Measurements from ENCODE around the gene JMY. TPM values are rescaled to one million over a fixed set of nuclear protein-coding genes. Genes with fewer than 3 reads are reported as not detected.

JMY gene
- total RNA-seq, 1 experiment from 2014 or later, result 15.6 TPM

GRCh38 chr5:79269733-79270166, 33.8 kb downstream of the JMY start:
- intact Hi-C loops (cut with micrococcal nuclease), result loop anchor here (10.0 kb wide), 1 partner anchor 55 kb away; no protein-coding TSS in a partner anchor
- DNase-seq (ENCODE audit: low read depth, low spot score), result no peak
- H3K4me2 ChIP-seq (ENCODE audit: low read length), result no peak overlapping the region
- no peaks in the 10 kb centered on the region for H3K27me3 ChIP-seq (ENCODE audit: insufficient read depth, low read length)
- H3K4me3 ChIP-seq (replicated peaks in 1 of 2; ENCODE audit: low read depth in 1 of 2, low read length in 2 of 2), result no peak overlapping the region
- BruUV-seq (replicated peaks), result no TSS peak
- CTCF ChIA-PET, result interaction anchor here (3.1 kb wide), 1 partner anchor 13 kb away, joined by 7 read pairs; no protein-coding TSS in a partner anchor
- RAD21 ChIA-PET (ENCODE audit: low non-redundant PET in 1 of 2, low total read pairs in 2 of 2, uncharacterized antibody in 2 of 2, unreplicated experiment in 2 of 2), result no interaction called here
- no peak overlapping the region for H3K9ac ChIP-seq (ENCODE audit: low read length)
- no peaks in the 10 kb centered on the region for H3K36me3 ChIP-seq (ENCODE audit: control insufficient read depth in 1 of 2, insufficient read depth in 2 of 2, low read length in 2 of 2)
- H2AFZ ChIP-seq (ENCODE audit: low read depth, low read length, poor library complexity, severe bottlenecking), result no peak overlapping the region
- no peak for ATAC-seq
- POLR2A ChIA-PET, result no interaction called here
- H3K9me3 ChIP-seq (ENCODE audit: control insufficient read depth in 1 of 2, insufficient read depth in 1 of 2, low read depth in 1 of 2, low read length in 2 of 2), result no peaks in the 10 kb centered on the region
- H3K27ac ChIP-seq (ENCODE audit: low read depth, low read length), result no peak overlapping the region
- no peaks in the 10 kb centered on the region for H3K4me1 ChIP-seq (ENCODE audit: control insufficient read depth in 1 of 2, insufficient read depth in 2 of 2, low read length in 2 of 2)
- H3K9me2 ChIP-seq (ENCODE audit: insufficient read depth), result no peaks in the 10 kb centered on the region
- no peaks in the 10 kb centered on the region for H4K20me1 ChIP-seq (ENCODE audit: insufficient read depth)
- no peak for TF ChIP-seq RAD21 (IDR thresholded peaks at IDR 0.05; ENCODE audit: low read depth)
- no peak for TF ChIP-seq ATF3 (IDR thresholded peaks at IDR 0.05)
- TF ChIP-seq EGR1 (IDR thresholded peaks at IDR 0.05; ENCODE audit: low read depth), result no peak
- no peak for TF ChIP-seq MAX (IDR thresholded peaks at IDR 0.05)
- TF ChIP-seq EZH2 (IDR thresholded peaks at IDR 0.05), result no peak
- TF ChIP-seq POLR2A (IDR thresholded peaks at IDR 0.05; ENCODE audit: borderline replicate concordance, extremely low read depth, insufficient read depth, insufficient read length), result no peak
- no peak for TF ChIP-seq POLR2AphosphoS5 (IDR thresholded peaks at IDR 0.05; ENCODE audit: low read depth, low read length)
- TF ChIP-seq SIN3A (IDR thresholded peaks at IDR 0.05; ENCODE audit: low read depth), result no peak
- no peak for TF ChIP-seq TCF7L2 (IDR thresholded peaks at IDR 0.05; ENCODE audit: borderline replicate concordance, extremely low read depth, insufficient read depth, insufficient read length)
- TF ChIP-seq REST (IDR thresholded peaks at IDR 0.05; ENCODE audit: low read depth), result no peak
- no peak for TF ChIP-seq JUND (IDR thresholded peaks at IDR 0.05)
- H3K79me2 ChIP-seq (ENCODE audit: insufficient read depth, low read length), result peaks cover 46% of the 10 kb centered on the region

Measured in HCT116 (cell line).